ENCODE data around the gene TRIM15. TPM values are rescaled to one million over a fixed set of nuclear protein-coding genes. Genes with fewer than 3 reads are reported as not detected.
A peak's percentile ranks its signal among the peaks of the same experiment; 100 is the strongest.

TRIM15 gene
- total RNA-seq, 1 experiment from 2014 or later = 0.20 TPM

DNA sequence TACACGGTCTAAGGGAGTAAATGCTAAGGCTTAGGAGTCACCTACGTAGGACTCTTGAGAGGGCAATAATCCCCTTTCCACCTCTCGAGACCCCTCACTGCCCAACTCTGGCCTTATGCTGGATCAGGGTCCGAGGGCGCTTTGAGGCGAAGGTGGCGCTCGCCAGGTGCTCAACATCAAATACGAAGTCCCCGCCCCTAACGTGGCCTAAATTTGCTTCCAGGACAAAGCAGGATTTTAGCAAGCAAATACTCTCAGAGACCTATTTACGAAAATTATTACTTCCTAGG lies 50.3 kb downstream of the TRIM15 start:
- Histone ChIP-seq H4K8ac (replicated peaks; ENCODE audit: insufficient read length, low read depth, low read length) (no peak overlapping the region), H3K9me3 (ENCODE audit: control insufficient read depth, low read depth, low read length) (no peaks in the 10 kb centered on the region), H4K20me1 (ENCODE audit: control insufficient read depth, insufficient read depth, insufficient read length) (no peaks in the 10 kb centered on the region), H3K79me2 (ENCODE audit: insufficient read depth, low read length) (peaks cover 6% of the 10 kb centered on the region; the same call in 1 of the 2 replicates), H2BK120ac (ENCODE audit: low read depth, low read length, poor library complexity, severe bottlenecking) (no peak overlapping the region), H3K9ac (ENCODE audit: extremely low read depth, insufficient read length, low read length) (peak overlapping the region; percentile 46), H3K4me1 (ENCODE audit: insufficient read depth, low read length) (peaks cover 5% of the 10 kb centered on the region; the same call in 1 of the 2 replicates), H3K14ac (ENCODE audit: insufficient read depth, low read length) (peak overlapping the region; percentile 83), H3K23me2 (ENCODE audit: insufficient read length, low read depth, low read length, poor library complexity, severe bottlenecking) (peaks cover 12% of the 10 kb centered on the region), H2AK5ac (ENCODE audit: insufficient read length, low read length) (no peak overlapping the region), H3K56ac (ENCODE audit: insufficient read length, low read depth, low read length) (no peak overlapping the region), H3K79me1 (ENCODE audit: insufficient read depth, low read depth, low read length, poor library complexity, severe bottlenecking) (peaks cover 4% of the 10 kb centered on the region), H4K91ac (ENCODE audit: insufficient read length, low read depth, low read length) (no peak overlapping the region), H3K27ac (ENCODE audit: insufficient read length, low read depth, low read length) (no peak overlapping the region), H2AFZ (ENCODE audit: low read length) (no peak overlapping the region), H3T11ph (ENCODE audit: low read length) (no peak overlapping the region), H2BK20ac (ENCODE audit: low read depth, low read length, poor library complexity, severe bottlenecking) (no peak overlapping the region), H4K5ac (ENCODE audit: insufficient read length, low read depth, low read length) (no peak overlapping the region), H3K27me3 (ENCODE audit: insufficient read depth, low read length) (no peaks in the 10 kb centered on the region), H3K4ac (ENCODE audit: low read depth, low read length) (no peak overlapping the region), H3K4me2 (ENCODE audit: insufficient read depth, insufficient read length, low read length) (peak overlapping the region; percentile 65), H2BK12ac (ENCODE audit: insufficient read length, low read depth, low read length) (no peak overlapping the region), H2BK15ac (ENCODE audit: low read depth, low read length) (no peak overlapping the region), H2BK5ac (ENCODE audit: insufficient read length, low read length) (no peak overlapping the region), H3K23ac (ENCODE audit: insufficient read length, low read depth, low read length) (no peak overlapping the region), H3K18ac (ENCODE audit: insufficient read length, low read depth, low read length) (peak overlapping the region; percentile 64)
- WGBS (ENCODE audit: extremely low coverage, insufficient read length, low lambda C conversion rate) = no CpG with 5 or more reads among the region's 12 CpGs
- TF ChIP-seq, protein P1, sequence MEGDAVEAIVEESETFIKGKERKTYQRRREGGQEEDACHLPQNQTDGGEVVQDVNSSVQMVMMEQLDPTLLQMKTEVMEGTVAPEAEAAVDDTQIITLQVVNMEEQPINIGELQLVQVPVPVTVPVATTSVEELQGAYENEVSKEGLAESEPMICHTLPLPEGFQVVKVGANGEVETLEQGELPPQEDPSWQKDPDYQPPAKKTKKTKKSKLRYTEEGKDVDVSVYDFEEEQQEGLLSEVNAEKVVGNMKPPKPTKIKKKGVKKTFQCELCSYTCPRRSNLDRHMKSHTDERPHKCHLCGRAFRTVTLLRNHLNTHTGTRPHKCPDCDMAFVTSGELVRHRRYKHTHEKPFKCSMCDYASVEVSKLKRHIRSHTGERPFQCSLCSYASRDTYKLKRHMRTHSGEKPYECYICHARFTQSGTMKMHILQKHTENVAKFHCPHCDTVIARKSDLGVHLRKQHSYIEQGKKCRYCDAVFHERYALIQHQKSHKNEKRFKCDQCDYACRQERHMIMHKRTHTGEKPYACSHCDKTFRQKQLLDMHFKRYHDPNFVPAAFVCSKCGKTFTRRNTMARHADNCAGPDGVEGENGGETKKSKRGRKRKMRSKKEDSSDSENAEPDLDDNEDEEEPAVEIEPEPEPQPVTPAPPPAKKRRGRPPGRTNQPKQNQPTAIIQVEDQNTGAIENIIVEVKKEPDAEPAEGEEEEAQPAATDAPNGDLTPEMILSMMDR (conservative IDR thresholded peaks at IDR 0.05) = 0 out of 3 replicates have a peak, but pooled peaks have one; percentile 5
- DNase-seq = no peak
- H3K4me1 Mint-ChIP-seq = peaks cover 31 to 37% of the 10 kb centered on the region in 2 experiments
- peak overlapping the region; percentile 74 to 99 (median 98); a peak in 5 of 7 replicates for H3K27ac Mint-ChIP-seq
- H3K9me3 Mint-ChIP-seq = no peaks in the 10 kb centered on the region; a peak in 1 of 5 replicates
- peaks cover 10% of the 10 kb centered on the region for H3K27me3 Mint-ChIP-seq (ENCODE audit: low read depth)
- H3K4me3 Mint-ChIP-seq = peak overlapping the region; percentile 91 to 96
- peaks cover 0 to 4% (median 2%) of the 10 kb centered on the region in 3 experiments; a peak in 3 of 7 replicates for H3K36me3 Mint-ChIP-seq (ENCODE audit: insufficient read depth in 1 of 3, low read depth in 3 of 3)

All from H9 (cell line).